Fibroblast of upper back skin (primary cell): ENCODE measurements around the gene HECW1.

Experiments used
- DNase-seq: peaks from one replicate; pipeline ENCODE4 v3.0.0-alpha.2; 2013

The HECW1 gene

DNA sequence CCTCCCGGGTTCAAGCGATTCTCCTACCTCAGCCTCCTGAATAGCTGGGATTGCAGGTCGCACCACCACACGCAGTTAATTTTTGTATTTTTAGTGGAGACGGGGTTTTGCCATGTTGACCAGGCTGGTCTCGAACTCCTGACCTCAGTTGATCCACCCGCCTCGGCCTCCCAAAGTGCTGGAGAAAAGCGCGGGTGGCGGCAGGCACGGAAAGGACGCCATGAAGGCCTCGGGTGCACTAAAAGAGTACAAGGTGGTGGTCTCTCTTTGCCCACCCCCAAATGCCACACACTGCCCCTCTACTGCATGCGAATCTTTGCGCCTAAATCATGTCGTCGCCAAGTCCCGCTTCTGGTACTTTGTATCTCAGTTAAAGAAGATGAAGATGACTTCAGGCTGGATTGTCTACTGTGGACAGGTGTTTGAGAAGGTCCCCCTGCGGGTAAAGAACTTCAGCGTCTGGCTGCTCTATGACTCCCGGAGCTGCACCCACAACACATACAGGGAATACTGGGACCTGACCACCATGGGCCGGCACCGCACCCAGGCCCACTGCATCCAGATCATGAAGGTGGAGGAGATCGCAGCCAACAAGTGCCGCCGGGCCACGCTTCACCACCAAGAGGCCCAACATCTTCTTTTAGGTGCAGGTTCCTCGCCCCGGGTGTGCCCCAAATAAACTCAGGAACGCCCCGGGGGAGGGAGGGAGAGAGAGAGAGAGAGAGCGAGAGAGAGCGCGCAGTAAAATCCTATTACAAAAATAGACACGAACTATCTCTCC is 161.7 kb downstream of the HECW1 start:
- no peak for DNase-seq

DNA sequence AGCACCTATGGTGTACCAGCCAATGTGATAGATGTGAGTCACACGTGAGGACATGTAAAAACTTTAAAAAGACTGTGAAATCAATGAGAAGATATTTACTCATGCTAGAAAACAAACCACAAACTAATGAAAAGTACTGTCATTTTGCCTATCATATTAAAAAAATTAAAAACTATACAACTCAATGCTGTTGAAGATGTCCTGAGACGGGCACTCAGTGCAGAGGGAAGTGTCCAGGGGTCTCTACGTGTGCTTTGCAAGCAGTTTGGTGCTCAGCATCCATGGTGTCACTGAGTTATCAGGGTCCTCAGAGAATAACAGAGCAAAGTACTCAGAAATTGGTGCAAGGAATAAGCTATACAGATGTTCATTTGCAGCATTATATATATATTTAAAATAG is 162.3 kb downstream of the HECW1 start:
- DNase-seq: no peak

DNA sequence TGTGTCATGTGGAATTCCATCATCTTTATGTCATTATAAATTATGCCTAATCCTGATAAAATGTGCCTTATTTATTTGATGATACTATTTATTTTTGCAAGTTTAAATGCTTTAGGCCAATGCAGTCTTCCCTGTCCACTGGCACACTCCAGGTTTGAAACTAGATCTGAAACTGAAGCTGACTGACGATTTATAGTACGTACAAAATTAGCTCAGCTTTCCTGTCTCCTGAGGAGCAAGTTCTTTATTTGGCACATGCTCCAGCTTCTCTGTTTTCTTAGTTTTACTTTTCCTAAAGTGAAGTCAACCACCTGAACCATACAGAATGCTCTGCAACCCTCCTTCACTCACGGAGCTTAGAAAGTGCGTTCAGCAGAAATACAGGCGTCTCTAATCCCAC is 164.1 kb downstream of the HECW1 start:
- DNase-seq: no peak

DNA sequence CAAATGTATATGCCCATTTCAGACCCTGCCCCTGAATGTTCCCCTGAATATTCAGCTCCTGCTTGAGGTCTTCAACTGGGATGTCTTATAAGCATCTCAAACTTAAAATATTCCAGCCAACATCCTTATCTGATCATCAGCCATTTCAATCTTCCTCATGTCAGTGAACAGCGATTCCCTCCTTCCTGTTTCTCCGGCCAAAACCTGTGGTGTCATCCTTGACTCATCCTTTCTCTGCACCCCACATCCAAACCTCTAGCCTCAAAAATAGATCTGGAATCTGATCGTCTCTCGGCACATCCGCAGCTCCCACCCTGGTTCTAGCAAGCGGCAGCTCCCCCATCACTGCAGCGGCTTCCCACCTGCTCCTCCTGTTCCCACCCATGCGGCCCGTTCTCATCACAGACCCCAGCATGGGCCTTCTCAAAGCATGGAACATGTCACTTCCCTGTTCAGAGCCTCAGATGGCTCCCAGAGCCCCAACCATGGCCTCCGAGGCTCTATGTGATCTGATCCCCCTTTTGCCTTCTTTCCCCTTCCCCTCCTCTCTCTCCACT is 165.7 kb downstream of the HECW1 start:
- peak; percentile 21 for DNase-seq

DNA sequence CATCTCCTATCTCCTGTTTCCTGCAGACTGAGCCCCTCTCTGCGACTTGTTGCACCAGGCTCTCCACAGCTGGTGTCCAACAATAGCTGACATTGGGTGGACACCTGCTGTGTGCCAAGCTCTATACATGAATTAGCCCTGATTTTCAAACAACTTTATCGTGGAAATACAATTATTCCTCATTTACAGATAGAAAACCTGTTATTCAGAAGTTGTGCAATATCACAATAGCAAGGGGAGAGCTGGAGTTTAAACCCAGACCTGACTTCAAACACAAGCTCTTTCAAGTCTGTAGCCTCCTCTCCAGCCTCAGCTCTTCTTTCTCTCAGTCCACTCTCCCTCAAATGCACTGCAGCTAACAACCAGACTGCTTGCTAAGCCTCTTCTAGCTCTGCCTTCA is 168.8 kb downstream of the HECW1 start:
- no peak for DNase-seq

DNA sequence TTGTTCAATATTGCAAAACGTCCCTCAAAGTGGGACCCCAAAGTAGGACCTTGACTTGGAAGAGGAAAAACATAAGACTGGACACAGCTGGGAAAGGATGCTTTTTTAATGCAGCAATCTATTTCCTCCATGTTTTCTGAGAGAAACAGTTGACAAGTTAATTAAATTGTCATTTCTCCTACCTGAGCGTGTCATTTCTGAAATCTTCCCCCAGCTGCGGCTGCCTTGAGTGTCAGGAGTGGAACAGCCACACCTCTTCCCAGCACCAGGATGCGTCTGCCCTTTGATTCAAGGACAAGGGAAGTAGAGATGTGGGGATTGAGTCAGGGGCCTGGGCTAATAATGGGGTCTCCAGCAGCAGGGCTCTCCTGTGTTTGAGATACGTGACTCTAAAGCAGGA is 171.3 kb downstream of the HECW1 start:
- DNase-seq: no peak

DNA sequence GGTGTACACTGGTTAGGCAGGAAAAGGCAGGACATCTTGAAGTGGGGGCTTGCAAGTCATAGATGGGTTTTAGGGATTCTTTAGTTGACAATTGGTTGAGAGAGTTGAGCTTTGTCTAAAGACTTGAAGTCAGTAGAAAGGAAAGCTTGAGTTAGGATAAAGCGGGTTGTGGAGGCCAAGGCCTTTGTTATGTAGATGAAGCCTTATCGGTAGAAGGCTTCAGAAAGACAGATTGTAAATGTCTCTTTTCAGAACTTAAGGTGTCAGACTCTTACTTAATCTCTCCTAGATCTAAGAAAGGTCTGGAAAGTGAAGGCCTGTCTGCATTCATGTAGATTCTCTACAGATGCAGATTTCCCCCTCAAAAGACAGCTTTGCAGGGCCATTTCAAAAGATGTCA is 177.4 kb downstream of the HECW1 start:
- DNase-seq: no peak

DNA sequence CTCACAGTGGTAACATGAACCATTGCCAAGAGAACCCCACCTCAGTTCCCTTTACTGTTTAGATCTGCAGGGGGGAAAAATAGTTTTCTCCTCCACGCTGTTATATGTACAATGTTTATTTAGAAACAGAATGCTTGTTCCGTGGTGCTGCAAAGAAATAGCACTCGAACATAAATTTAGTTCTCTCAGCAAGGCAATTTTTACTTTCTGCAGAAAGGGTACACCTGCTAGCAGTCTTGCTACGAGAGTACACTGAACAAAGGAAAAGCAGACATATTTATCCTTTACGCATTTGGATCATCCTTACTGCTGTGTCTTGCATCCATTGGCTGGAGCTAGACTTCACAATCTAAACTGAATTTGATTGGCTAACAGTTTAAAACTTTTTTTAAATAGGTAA is 178.5 kb downstream of the HECW1 start:
- DNase-seq: no peak

DNA sequence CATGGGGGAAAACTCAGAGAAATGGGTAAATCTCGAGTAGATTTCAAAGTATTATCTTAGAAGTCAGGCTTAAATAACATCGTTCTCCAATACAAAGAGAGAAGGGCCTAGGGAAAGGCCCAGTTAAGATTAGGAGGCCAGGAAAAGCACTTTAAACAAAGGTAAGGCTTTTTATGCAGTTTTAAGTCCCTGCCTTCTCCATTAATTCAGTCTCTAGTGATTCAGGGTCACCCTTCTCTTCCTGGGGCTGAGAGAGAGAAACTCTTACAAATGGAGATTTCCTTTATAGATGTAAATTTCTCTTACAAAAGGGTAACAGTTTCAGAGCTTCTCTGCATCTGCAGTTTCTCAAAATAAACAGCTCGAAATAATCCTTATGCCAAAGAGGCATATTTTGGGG is 179.3 kb downstream of the HECW1 start:
- DNase-seq: no peak

DNA sequence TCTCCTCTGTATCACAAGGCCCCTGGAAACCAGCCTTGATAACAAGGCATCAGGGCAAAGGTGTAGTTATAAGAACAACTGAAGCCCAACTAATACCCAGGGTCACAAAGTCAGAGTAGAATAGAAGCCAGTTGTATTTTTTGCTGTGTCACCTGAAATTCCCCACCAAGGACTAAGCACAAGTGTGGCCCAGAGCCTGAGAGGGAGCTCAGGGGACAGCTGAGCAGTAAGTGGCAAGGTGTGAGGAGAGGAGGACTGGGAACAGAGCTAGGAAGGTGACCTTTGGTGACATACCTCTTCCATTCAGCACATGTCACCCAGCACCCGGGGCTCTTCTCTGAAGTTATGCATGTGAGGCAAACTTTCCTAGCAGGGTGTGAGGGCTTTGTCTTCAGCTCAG is 179.9 kb downstream of the HECW1 start:
- no peak for DNase-seq

DNA sequence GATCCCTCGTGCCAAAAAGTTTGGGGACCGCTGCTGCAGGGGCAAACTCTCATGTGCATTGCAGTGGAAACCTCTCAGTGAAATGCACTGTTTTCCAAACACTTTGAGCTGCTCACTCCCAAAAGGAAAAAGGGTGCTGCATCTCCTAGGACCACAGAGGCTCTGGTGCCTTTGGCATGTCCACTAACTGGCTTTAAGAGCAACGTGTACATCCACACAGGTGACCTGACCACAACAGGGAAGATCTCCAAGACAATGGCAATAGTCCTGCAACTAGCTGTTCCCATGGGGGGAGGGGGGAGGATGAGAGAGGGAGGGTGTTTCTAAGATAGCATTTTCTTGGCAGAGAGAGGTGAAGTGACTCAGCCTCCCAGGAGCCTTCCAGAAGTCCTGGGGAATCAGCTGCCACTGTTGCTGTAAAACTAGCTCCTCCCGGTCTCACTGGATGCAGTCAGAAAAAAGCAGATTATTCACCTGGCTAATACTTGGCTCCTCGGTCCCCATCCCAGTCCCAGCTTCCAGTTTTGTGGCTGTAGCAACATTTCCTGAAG is 181.7 kb downstream of the HECW1 start:
- DNase-seq: peak; percentile 84

DNA sequence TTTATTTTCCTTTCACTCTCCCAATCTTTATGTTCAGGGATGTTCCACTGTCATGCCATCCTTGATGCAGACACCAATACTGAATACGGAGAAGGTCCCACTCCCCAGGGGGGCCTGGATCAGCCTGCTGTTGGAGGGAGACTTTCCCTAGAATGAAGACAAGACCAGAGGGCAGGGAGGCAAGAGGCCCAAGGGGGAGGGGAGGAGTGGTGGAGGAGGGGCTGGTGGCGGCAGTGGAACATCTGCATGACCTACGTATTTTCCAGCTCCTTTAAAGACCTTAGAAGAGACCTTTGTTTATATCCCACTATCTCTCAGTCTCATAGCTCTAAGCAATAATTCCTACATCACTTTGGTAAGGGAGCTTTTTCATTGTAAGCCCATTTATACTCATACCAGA is 183.0 kb downstream of the HECW1 start:
- no peak for DNase-seq

DNA sequence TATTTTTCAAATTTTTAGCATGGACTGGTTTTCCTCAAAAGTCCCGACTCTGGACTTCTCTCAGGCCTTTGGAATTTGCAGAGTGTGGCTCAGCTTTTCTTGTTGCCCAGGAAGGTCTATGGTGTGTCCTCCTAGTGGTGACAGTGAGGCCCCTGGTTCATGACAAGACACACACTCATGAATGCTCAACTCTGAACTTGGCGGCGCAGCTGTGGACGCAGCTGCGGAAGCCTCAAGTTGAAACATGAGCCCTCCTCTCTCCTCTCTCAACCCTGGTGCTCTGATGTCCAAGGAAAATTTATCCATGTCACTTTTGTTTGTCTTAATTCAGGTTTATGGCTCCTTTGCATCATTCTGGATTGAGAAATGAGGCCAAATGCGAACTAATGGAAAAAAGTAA is 183.9 kb downstream of the HECW1 start:
- DNase-seq: no peak

DNA sequence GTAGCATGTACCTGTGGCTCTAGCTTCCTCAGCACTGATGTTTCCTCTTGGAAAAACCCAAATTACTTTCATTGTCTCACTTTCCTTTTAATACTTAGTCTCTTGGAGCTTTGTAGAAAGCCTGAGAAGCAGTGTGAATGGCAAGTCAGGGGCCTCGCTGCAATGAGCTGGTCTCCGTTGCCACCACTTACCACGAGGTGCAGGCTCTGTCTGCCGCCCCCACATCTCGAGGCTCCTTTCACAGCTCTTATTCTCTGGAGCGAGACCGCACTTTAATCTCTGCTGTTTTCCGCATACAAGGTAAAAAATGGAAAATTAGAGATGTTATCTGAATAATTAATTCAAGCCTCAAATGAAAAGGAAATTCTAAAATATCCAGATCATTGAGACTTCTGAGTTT is 186.2 kb downstream of the HECW1 start:
- no peak for DNase-seq

DNA sequence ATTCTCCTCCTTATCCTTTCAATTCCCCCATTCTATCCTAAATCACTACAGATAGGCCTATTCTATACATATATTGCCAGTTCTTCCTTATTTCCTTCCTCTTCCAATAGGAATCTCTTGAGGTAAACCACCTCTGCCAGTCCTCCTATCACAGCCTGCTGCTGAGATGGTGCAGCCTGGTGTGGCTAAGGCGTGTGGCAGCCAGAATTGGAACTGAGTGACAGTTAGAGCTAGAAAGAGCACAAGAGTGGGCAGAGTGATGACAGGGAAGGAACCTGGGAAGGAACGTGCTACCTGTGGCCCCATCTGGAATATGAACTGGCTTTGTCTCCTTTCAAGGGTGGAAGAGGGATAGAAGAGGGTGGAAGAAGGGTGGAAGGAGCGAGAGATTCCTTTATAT is 187.7 kb downstream of the HECW1 start:
- no peak for DNase-seq

DNA sequence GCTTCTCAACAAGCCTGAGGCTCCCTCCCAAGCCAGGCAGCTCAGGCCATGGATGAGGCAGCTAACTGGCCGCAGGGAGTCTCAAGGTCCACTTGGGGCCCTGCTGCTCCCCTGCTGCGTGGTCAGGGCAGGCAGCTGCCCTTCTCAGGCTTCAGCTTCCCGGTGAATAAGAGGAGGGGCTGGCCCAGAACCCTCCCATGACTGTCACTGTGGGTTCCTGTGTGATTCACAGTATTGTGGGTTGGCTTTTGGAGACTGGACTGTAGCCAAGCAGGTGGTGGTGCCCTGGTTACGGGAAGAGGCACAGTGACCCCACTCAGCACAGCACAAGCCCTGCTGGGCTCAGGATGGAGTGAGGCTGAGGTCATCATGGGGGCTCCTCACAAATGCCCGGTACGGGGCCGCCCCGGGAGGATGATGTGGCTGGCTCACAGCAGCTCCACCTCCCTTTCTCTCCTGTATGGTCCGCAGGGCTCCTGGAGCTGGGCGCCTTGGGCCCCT is 189.8 kb downstream of the HECW1 start:
- DNase-seq: peak; percentile 62

DNA sequence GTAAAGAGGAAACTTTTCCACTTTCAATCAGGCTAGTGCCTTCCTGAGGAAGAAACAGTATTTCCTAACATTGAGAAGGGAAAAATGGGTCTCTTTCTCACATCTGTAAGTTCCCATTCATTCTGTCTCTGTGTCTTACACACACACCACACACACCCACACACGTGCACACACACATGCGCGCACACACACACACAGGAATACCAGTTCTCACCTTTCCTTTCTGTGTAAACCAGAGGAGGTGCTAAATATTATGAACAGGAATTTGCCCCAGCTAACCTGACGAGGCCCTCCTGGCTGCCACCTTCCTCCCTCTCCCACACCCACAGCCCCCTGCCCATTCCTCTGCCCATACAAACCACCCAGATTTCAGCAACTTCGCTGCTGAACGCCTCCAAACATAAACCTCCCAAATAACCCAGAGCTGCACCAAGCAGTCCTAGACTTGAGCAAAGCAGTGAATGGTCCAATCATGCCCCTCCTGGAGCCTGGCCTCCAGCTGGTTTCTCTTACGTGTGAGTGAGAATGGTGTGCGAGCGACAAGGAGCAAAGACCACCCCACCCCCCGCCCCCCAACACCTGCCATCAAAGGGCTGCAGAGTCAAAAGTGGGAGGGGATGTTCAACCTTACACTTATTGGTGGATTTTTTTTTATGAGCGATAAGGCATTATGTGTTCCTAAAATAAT is 190.5 kb downstream of the HECW1 start:
- no peak for DNase-seq

DNA sequence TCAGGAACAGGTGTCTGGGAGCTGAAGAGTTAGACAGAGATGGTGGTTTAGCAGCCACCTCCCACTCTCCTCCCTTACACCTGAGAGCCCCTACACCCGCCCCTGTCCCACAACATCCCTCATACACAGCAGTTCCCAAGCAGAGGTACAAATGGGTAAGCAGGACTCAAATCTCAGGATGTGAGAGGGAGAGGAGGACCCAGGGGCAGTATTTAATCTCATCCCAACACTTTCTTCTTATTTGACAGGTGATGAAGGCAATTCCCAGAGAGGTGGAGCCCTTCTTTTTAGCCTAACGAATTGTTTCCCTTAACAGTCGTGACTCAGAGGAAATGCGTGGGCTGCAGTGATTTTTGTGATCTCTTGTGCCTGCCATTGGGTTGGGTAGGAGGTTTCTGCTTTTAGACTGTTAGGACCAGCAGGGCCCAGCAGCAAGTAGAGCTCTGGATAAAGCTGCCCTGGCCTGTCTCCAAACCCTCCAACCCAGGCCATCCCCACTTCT is 191.3 kb downstream of the HECW1 start:
- no peak for DNase-seq

DNA sequence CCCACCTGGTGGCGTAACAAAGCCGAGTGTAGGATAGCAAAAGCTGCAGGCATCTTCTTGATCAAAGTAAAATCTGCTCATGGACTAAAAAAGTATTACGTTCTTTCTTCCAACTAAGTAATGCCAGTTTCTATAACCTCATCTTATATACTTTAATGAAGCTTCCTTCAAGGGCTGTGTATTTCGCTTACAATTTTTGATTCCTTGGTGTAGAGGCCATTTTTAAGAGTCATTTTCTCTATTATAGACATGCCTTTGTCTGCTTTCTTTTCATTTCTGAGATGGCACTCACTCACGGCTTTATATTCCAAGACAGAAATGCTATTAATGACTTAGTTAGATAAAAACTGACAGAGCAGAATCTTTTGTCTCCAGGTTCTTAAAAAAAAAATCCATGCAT is 194.0 kb downstream of the HECW1 start:
- DNase-seq: no peak

DNA sequence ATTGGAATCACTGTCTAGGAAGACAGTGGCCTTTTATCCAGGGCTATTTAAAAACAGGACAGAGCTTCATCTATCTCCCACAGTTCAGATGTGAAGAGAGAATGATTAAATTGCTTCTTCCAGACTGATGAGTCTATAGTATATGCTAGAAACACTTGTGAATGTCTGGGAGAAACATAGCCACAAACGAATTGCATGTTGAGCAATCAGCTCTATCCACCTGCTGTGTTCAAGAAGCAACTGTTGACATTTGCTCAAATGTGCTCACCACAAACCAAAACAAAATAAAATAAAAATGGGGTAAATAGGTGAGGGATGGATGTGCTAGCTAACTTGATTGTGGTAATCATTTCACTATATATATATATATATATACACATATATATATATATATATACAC is 195.1 kb downstream of the HECW1 start:
- no peak for DNase-seq

DNA sequence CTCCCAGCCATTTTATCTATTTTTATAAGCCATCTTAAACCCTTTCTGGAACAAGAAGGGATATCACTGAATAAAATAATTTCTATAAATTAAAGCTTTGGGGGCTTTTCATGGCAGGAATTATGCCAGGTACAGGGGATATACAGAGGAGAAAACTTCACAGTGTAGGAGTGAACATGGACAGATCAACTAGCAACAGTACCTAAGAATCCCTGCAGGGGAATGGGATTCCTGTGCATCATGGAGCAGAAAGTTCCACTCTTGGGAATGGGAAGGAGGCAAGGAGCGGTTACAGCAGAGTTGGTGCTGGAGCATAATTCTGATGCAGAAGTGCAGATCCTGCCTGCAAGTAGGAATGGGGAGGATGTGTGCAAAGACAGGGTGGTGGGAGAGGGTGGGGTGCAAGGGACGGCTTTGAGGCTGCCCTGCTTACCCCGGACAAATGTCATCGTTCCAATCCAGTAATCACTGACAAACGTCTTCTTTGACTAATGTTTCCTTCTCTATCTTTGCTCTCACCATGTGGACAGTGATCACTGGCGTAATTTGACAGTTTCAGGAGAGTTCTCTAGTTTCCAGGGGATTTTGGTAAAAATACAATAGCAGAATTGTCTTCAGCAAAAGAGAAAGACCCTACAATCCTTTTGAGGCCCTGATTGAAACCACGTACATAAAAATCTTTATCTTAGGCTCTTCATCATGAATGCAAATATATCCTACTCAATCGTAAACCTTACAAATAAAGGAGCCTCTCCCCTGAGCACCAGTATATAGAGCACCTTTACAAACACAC is 196.7 kb downstream of the HECW1 start:
- DNase-seq: no peak

DNA sequence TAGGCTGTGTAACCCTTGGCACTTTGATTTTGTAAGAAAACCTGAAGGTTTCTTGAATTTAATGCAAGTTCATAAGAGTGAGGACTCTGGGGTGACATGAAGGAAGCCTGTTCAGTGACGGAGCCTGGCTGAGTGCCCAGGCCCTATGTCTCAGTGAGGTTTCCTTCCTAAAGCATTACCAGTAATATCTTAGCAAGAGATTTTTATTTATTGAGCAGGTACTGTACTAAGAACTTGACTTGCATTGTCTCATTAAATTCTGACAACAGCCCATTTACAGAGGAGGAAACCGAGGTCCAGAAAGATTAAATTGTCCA is 197.2 kb downstream of the HECW1 start:
- DNase-seq: no peak

DNA sequence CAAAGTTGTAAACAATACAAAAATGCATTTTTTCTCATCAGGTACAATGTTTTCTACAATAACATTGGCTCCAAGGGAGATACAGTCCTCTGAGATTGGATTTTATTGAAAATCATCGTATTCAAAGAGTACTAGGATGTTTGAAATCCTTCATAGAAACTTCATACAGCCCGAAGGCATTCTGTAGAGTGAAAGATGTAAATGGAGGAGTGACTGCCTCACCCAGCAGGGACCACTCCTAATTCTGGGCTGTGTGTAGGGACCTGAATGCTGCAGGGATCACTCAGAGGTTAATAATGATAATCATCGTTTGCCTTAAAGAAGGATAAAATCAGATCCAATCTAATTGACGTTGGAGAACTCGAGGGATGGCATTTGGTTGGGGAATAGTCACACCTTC is 198.6 kb downstream of the HECW1 start:
- DNase-seq: no peak
